Large intestine (tissue), 3 donors: ENCODE data around the gene TMEM271. TPM values are rescaled to one million over a fixed set of nuclear protein-coding genes. Genes with fewer than 3 reads are reported as not detected.
"Not testable (repeated sequence)": the region's sequence is repeated elsewhere in the genome, so short reads cannot be mapped to it uniquely, and the experiment has no call there.

Experiments used
- DNase-seq, 2 donors: peaks; one replicate each; pipeline versions ENCODE4 v3.0.0 to v3.0.0-alpha.2; 2013
- H3K27ac ChIP-seq: one replicate; pipeline ENCODE4 v1.5.1; 2013; ENCODE audit warnings: low read length
- H3K27me3 ChIP-seq: 2 replicates; pipeline ENCODE4 v1.6.1; 2013; ENCODE audit warnings: low read length; ENCODE audit not compliant: control insufficient read depth, insufficient read depth
- H3K36me3 ChIP-seq: 2 replicates; pipeline ENCODE4 v1.6.1; 2013; ENCODE audit warnings: low read length; ENCODE audit not compliant: control insufficient read depth, insufficient read depth
- H3K4me1 ChIP-seq: one replicate; pipeline ENCODE4 v1.6.1; 2013; ENCODE audit warnings: low read length; ENCODE audit not compliant: control insufficient read depth, insufficient read depth
- H3K4me3 ChIP-seq: one replicate; pipeline ENCODE4 v1.5.1; 2013; ENCODE audit warnings: low read length
- H3K9me3 ChIP-seq: one replicate; pipeline ENCODE4 v1.6.1; 2013; ENCODE audit warnings: mild to moderate bottlenecking, low read depth, low read length, moderate library complexity; ENCODE audit not compliant: control insufficient read depth
- WGBS: methylation state at CpG from one replicate; pipeline ENCODE4 v1.1.5; 2013; ENCODE audit warnings: low lambda C conversion rate; ENCODE audit not compliant: insufficient coverage; 5-methylcytosine and 5-hydroxymethylcytosine counted together
- polyA plus RNA-seq: library from polyadenylated mRNA; unstranded; fragments of 120-200 nt; gene quantifications from one replicate; pipeline ENCODE4 v1.2.1, GENCODE V29; 2013

The TMEM271 gene
- polyA plus RNA-seq, 1 donor: 0.58 TPM

DNA sequence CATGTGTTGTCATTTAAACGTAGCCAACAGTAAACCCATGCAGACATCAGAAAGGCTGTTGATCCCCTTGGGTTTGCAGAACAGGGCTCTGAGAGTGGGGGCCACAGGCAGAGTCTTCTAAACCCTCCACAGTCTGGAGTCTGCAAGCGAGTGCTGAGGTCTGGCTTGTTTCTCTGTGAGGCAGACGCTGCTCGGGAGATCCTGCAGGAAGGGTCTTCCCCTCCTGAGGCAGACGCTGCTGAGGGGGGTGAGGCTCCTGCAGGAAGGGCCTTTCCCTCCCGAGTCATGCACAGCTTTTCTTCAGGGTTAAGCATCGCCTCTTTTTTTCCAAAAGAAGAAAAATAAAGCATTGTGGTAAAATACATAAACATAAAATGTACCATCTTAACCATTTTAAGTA, 32.1 kb upstream of the TMEM271 start:
- H3K27ac ChIP-seq: no peak overlapping the region
- no peaks in the 10 kb centered on the region for H3K9me3 ChIP-seq
- WGBS: no CpG with 5 or more reads among the region's 7 CpGs
- H3K4me3 ChIP-seq: no peak overlapping the region
- H3K27me3 ChIP-seq: no peaks in the 10 kb centered on the region
- H3K4me1 ChIP-seq: no peaks in the 10 kb centered on the region
- no peaks in the 10 kb centered on the region for H3K36me3 ChIP-seq
- no peak for DNase-seq

DNA sequence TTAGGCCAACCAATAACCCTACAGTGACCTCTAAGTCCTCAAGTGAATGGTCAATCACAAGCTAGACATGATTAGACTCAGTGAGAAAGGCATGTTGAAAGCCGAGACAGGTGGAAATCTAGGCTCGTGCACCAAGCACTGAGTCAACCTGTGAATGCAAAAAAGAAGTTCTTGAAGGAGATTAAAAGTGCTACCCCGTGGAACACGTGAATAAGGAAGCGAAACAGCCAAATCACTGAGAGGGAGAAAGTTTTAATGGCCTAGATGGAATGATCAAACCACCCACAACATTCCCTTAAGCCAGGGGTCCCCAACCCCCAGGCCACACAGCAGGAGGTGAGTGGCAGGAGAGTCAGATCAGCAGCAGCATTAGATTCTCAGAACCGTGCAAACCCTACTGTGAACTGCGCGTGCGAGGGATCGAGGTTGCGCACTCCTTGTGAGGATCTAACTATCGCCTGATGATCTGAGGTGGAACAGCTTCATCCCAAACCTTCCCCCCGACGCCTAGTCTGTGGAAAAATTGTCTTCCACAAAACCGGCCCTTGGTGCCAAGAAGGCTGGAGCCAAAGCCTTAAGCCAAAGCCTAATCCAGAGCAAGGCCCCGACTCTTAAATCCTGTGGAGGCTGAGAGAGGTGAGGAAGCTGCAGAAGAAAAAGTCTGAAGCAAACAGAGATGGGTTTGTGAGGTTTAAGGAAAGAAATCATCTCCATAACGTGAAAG, 29.8 kb upstream of the TMEM271 start:
- 73% methylated on average over 3 of the region's 17 CpGs for WGBS
- H3K27me3 ChIP-seq: peaks cover 2% of the 10 kb centered on the region
- no peak for DNase-seq

DNA sequence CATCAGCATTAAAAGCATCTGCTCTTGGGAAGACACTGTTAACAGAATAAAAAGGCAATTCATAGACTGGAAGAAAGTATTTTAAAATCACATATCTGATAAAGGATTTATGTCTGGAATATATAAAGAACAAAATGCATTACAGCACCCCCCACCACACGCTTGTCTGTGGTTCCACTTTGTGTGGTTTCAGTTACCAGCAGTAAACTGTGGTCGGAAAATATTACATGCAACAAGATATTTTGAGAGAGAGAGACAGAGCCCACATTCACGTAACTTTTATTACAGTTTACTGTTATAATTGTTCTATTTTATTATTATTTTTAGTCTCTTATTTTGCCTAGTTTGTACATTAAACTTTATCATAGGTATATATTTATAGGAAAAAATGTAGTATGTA, 28.0 kb upstream of the TMEM271 start:
- Histone ChIP-seq H3K27ac (no peak overlapping the region), H3K4me3 (no peak overlapping the region), H3K4me1 (no peaks in the 10 kb centered on the region), H3K9me3 (no peaks in the 10 kb centered on the region), H3K36me3 (no peaks in the 10 kb centered on the region), H3K27me3 (peaks cover 6% of the 10 kb centered on the region)
- no peak for DNase-seq
- WGBS: 83% methylated on average over 1 of the region's 3 CpGs

More for the DNA sequence above, 29.8 kb upstream of the TMEM271 start:
- H3K4me1 ChIP-seq: no peaks in the 10 kb centered on the region
- H3K27ac ChIP-seq: no peak overlapping the region
- no peaks in the 10 kb centered on the region for H3K9me3 ChIP-seq
- H3K36me3 ChIP-seq: no peaks in the 10 kb centered on the region
- no peak overlapping the region for H3K4me3 ChIP-seq

DNA sequence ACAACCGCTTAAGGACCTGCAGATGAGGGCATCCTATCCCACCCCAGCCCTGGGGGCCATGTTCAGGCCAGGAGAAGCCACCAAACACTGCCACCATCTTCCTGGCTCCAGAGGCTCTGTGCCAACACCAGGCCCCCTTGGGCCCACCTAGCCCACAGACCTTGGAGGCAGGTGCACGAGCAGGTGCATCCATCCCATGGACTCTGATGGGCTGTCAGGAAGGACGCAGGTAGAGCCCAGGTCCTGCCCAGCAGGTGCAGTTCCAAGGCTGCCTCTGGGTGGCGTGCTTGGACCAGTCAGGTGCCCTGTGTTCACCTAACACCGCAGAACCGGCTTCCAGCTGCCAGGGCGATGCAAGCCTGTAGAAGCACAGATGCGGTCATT, 26.5 kb upstream of the TMEM271 start:
- no peaks in the 10 kb centered on the region for H3K9me3 ChIP-seq

DNA sequence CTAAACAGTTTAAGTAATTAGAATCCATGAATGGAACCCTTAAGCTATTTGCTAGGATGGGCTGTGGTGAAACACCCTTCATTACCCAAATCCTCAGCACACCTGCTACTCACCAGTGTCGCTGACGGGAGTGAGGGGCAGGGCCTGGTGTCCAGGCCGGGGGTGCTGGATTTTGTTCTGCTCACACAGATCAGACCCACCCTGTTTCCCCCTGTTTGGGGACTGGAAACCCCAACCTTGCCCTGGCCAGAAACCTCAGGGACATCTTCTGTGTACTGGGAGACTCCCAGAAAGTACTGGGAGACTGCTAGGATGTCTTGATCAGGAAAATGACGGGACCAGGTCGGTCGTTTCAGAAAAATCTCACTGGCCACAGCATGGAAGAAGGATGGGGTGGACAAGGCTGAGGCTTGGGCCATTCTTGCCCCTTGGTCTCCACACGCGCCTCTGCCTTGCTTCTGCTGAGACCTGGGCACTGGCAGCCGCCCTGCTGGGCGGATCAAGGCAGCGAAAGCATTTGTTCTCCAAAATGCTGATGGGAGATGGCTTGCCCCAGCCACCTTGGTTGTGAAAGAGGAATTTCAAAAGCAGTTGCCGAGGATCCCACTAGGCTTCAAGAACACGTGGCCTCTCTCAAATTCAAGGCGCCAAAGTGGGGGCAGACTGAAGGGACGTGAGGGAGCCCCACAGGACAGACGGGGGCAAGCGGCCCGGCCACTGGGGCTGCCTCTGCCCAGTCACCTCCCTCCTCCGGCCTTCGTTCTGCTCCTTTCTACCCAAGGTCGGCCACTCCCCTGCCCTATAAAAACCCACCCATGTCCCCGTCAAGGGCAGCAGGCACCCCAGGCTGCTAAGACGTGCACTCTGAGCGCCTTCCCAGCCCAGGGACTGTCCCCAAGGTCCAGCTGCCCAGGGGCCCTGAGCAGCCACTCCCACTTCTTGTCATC, 25.8 kb upstream of the TMEM271 start:
- Histone ChIP-seq H3K27ac (no peak overlapping the region), H3K4me1 (no peaks in the 10 kb centered on the region), H3K4me3 (no peak overlapping the region), H3K27me3 (peaks cover 6% of the 10 kb centered on the region), H3K9me3 (no peaks in the 10 kb centered on the region), H3K36me3 (no peaks in the 10 kb centered on the region)
- no peak for DNase-seq
- whole genome bisulfite sequencing: no CpG with 5 or more reads among the region's 24 CpGs

More for the DNA sequence above, 26.5 kb upstream of the TMEM271 start:
- H3K4me1 ChIP-seq: no peaks in the 10 kb centered on the region
- H3K27me3 ChIP-seq: peaks cover 6% of the 10 kb centered on the region
- no CpG with 5 or more reads among the region's 8 CpGs for WGBS
- peak; percentile 53 to 55 for DNase-seq
- no peak overlapping the region for H3K4me3 ChIP-seq
- no peak overlapping the region for H3K27ac ChIP-seq
- H3K36me3 ChIP-seq: no peaks in the 10 kb centered on the region

DNA sequence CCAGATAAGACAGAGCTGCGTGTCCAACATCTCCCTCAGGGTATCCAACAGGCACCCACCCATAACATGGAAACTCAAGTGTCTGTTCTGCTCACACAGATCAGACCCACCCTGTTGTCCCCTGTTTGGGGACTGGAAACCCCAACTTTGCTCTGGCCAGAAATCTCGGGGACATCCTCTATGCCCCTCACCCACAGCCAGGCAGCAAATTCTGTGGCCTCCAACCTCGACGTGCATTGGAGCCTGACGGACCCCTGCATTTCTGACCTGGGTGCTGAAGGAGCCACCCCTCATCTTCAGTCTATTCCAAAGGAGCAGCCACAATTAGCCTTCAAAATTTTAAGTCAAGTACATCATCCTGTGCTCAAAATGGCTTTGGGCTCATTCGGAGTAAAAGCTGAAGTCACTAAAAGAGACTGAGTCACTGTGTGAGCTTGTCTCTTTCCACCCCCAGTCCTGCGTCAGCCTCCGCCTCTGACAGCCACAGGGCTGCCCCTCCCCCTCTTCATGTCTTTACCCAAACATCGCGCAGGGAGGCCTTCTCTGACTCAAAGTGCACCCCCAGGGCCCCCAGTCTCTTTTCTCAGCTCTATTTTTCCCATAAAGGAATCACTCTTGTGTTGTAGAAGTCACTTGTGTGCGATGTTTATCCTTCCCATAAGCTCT, 24.9 kb upstream of the TMEM271 start:
- Histone ChIP-seq H3K4me1 (no peaks in the 10 kb centered on the region), H3K27me3 (peaks cover 6% of the 10 kb centered on the region), H3K27ac (no peak overlapping the region), H3K36me3 (no peaks in the 10 kb centered on the region), H3K4me3 (no peak overlapping the region), H3K9me3 (no peaks in the 10 kb centered on the region)
- no CpG with 5 or more reads among the region's 11 CpGs for WGBS
- no peak for DNase-seq

DNA sequence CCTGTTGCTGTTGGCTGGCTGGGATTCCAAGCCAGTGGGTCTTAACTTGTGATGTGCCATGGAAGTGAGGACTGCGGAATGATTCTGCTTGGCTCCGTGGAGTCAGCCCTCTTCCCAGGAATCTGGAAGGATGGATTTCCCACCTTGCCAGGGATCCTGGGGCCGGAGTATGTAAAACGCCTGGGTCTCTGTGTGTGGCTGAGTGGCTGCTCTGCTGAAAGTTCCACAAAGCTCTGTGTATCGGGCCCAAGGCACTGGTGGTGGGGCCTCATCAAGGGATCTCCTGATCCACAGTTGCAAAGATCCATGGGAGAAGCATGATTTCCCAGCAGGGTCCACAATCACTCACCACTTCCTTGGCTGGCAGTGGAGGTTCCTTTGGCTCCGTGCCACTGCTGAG, 24.1 kb upstream of the TMEM271 start:
- Histone ChIP-seq H3K4me1 (no peaks in the 10 kb centered on the region), H3K27me3 (peaks cover 6% of the 10 kb centered on the region), H3K36me3 (no peaks in the 10 kb centered on the region), H3K9me3 (no peaks in the 10 kb centered on the region), H3K27ac (no peak overlapping the region), H3K4me3 (no peak overlapping the region)
- WGBS: no CpG with 5 or more reads among the region's 6 CpGs
- DNase-seq: no peak

DNA sequence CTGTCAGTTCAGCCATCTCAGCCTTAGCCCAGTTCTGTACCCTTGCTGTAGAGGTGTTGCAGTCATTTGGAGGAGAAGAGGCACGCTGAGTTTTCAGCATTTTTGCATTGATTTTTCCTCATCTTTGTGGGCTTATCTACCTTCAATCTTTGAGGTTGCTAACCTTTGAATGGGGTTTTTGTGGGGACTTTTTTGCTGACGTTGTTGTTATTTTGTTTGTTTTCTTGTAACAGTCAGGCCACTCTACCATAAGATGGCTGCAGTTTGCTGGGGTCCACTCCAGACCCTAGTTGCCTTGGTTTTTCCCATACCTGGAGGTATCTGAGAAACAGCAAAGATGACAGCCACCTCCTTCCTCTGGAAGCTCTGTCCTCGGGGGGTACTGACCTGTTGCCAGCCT, 22.8 kb upstream of the TMEM271 start:
- no CpG with 5 or more reads among the region's 3 CpGs for WGBS
- peaks cover 6% of the 10 kb centered on the region for H3K27me3 ChIP-seq
- no peak for DNase-seq

DNA sequence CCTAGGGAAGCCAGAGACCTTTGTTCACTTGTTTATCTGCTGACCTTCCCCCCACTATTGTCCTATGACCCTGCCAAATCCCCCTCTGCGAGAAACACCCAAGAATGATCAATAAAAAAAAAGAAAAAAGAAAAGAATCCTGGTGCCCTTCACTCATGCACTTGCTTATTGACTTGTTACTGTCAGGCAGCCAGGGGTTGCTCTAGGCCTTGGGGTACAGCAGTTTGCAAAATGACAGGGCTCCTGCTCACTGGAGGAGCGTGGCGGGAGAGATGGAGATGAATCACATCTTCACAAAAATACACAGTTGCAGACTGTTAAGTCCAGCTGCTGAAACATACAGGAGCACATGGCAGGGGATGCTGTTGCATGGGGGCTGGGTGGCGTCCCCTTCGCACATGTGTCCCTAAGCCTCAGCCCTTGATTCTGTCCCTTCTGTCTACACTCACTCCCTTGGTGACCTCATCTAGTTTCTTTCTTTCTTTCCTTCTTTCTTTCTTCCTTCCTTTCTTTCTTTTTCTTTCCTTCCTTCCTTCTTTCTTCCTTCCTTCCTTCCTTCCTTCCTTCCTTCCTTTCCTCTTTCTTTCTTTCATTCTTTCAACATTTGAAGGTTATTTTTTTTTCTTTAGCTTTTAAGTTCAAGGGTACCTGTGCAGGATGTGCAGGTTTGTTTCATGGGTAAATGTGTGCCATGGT, 16.9 kb upstream of the TMEM271 start:
- H3K4me1 ChIP-seq: no peaks in the 10 kb centered on the region
- 73% methylated on average over 2 of the region's 5 CpGs for WGBS
- no peaks in the 10 kb centered on the region for H3K36me3 ChIP-seq
- no peak for DNase-seq
- H3K4me3 ChIP-seq: no peak overlapping the region
- H3K9me3 ChIP-seq: no peaks in the 10 kb centered on the region
- H3K27ac ChIP-seq: no peak overlapping the region
- H3K27me3 ChIP-seq: peaks cover 5% of the 10 kb centered on the region

More for the DNA sequence above, 22.8 kb upstream of the TMEM271 start:
- H3K4me1 ChIP-seq: no peaks in the 10 kb centered on the region
- H3K4me3 ChIP-seq: no peak overlapping the region
- H3K9me3 ChIP-seq: no peaks in the 10 kb centered on the region
- no peaks in the 10 kb centered on the region for H3K36me3 ChIP-seq
- no peak overlapping the region for H3K27ac ChIP-seq

DNA sequence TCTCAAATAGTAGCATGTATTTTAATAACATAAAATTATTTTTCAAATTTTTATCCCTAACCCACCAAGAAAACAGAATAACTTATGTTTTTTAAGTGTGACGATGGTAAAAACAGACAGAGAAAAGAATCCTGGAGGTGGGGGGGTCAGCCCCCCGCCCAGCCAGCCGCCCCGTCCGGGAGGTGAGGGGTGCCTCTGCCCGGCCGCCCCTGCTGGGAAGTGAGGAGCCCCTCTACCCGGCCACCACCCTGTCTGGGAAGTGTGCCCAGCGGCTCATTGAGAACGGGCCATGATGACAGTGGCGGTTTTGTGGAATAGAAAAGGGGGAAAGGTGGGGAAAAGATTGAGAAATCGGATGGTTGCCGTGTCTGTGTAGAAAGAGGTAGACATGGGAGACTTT, 16.1 kb upstream of the TMEM271 start:
- H3K9me3 ChIP-seq, DNase-seq, H3K27ac ChIP-seq, H3K4me3 ChIP-seq, H3K27me3 ChIP-seq, H3K36me3 ChIP-seq, H3K4me1 ChIP-seq: not testable (repeated sequence)
- WGBS: no CpG with 5 or more reads among the region's 13 CpGs
